ENCODE measurements around the gene NT5C2.

- TF ChIP-seq EZH2 (IDR thresholded peaks at IDR 0.05; ENCODE audit: low read length, missing control alignments) (no peak), CTCF (conservative IDR thresholded peaks at IDR 0.05 in 1 of 2, IDR thresholded peaks at IDR 0.05 in 1 of 2; ENCODE audit: low read depth in 1 of 2, low read length in 2 of 2) (no peak)
Measured at GRCh38 chr10:103114876-103115275, 78.2 kb downstream of the NT5C2 start.

All from fibroblast of lung (primary cell).